MM.1S (cell line): ENCODE measurements around the gene TFPI2.
A peak's percentile ranks its signal among the peaks of the same experiment; 100 is the strongest.

ENCODE experiments used
- DNase-seq: peaks from one replicate; pipeline ENCODE4 v3.0.0-alpha.2; 2015
- H2AFZ ChIP-seq: fragments of 300-600 bp; sonication (generic); 2 replicates; pipeline ENCODE4 v1.6.0; 2016; ENCODE audit warnings: antibody characterized with exemption, low read length
- H3F3A ChIP-seq: fragments of 300-600 bp; sonication (generic); 2 replicates; pipeline ENCODE4 v1.6.1; 2016; ENCODE audit warnings: mild to moderate bottlenecking, antibody characterized with exemption, low read length, moderate library complexity, mixed read lengths; ENCODE audit not compliant: insufficient read depth
- H3K27ac ChIP-seq: fragments of 300-600 bp; sonication (generic); 2 replicates; pipeline ENCODE4 v1.5.1; 2016; ENCODE audit warnings: mild to moderate bottlenecking, low read length
- H3K27me3 ChIP-seq: fragments of 300-600 bp; sonication (generic); replicated peaks from 2 replicates; pipeline ENCODE4 v1.6.0; 2016; ENCODE audit warnings: low read length; ENCODE audit not compliant: insufficient read depth
- H3K36me3 ChIP-seq: fragments of 300-600 bp; sonication (generic); replicated peaks from 2 replicates; pipeline ENCODE4 v1.6.1; 2016; ENCODE audit warnings: mild to moderate bottlenecking, low read length, mixed read lengths; ENCODE audit not compliant: insufficient read depth
- H3K4me1 ChIP-seq: fragments of 300-600 bp; sonication (generic); 2 replicates; pipeline ENCODE4 v1.6.1; 2016; ENCODE audit warnings: low read length, mixed read lengths
- H3K4me2 ChIP-seq: fragments of 300-600 bp; sonication (generic); 2 replicates; pipeline ENCODE4 v1.6.0; 2016; ENCODE audit warnings: low read depth, low read length
- H3K4me3 ChIP-seq: fragments of 300-600 bp; sonication (generic); 2 replicates; pipeline ENCODE4 v1.5.1; 2016; ENCODE audit warnings: low read length, mixed read lengths
- H3K79me2 ChIP-seq: fragments of 300-600 bp; sonication (generic); 2 replicates; pipeline ENCODE4 v1.6.1; 2016; ENCODE audit warnings: mixed run types, low read length, mixed read lengths
- H3K9ac ChIP-seq: fragments of 300-600 bp; sonication (generic); 2 replicates; pipeline ENCODE4 v1.6.1; 2016; ENCODE audit warnings: low read length, mixed read lengths
- H3K9me2 ChIP-seq: fragments of 300-600 bp; sonication (generic); replicated peaks from 2 replicates; pipeline ENCODE4 v1.6.1; 2016; ENCODE audit warnings: mild to moderate bottlenecking, low read length, mixed read lengths; ENCODE audit not compliant: insufficient read depth
- H3K9me3 ChIP-seq: fragments of 300-600 bp; sonication (generic); replicated peaks from 2 replicates; pipeline ENCODE4 v1.6.1; 2016; ENCODE audit warnings: mild to moderate bottlenecking, low read length, mixed read lengths; ENCODE audit not compliant: insufficient read depth
- H4K20me1 ChIP-seq: fragments of 300-600 bp; sonication (generic); 2 replicates; pipeline ENCODE4 v1.6.1; 2016; ENCODE audit warnings: mild to moderate bottlenecking, low read length, moderate library complexity, mixed read lengths; ENCODE audit not compliant: insufficient read depth
- CTCF ChIP-seq: fragments of 300-600 bp; sonication (generic); IDR thresholded peaks from 2 replicates; pipeline ENCODE4 v1.5.1; 2016; ENCODE audit warnings: antibody characterized with exemption, low read length, mixed read lengths
- EZH2 ChIP-seq: fragments of 300-600 bp; sonication (generic); optimal IDR thresholded peaks from 2 replicates; pipeline ENCODE3; 2017; ENCODE audit warnings: low read depth, mild to moderate bottlenecking, antibody characterized with exemption, low read length, mixed read lengths
- EZH2phosphoT487 ChIP-seq: fragments of 300-600 bp; sonication (generic); IDR thresholded peaks from 2 replicates; pipeline ENCODE4 v1.6.1; 2018; ENCODE audit warnings: antibody characterized with exemption, low read length

The TFPI2 gene

GRCh38 chr7:93890464-93891068 is at the start of gene TFPI2:
Gene TFPI2 (minus strand): TSS chr7:93890753. CDS start chr7:93890678, 75 bp downstream.
- H3K27ac ChIP-seq = no peak within 1 kb of the TSS
- no peaks in the 10 kb centered on the region for H3K36me3 ChIP-seq
- peak within 1 kb of the TSS; percentile 47 for H3K4me3 ChIP-seq
- DNase-seq = no peak
- no peaks in the 10 kb centered on the region for H3F3A ChIP-seq
- no peak for TF ChIP-seq CTCF
- no peak for TF ChIP-seq EZH2
- TF ChIP-seq EZH2phosphoT487 = no peak
- no peak within 1 kb of the TSS for H3K9ac ChIP-seq
- H3K9me2 ChIP-seq = no peaks in the 10 kb centered on the region
- H2AFZ ChIP-seq = peak within 1 kb of the TSS; percentile 57
- H3K27me3 ChIP-seq = no peaks in the 10 kb centered on the region
- no peaks in the 10 kb centered on the region for H3K79me2 ChIP-seq
- no peaks in the 10 kb centered on the region for H3K9me3 ChIP-seq
- H3K4me1 ChIP-seq = no peaks in the 10 kb centered on the region
- no peaks in the 10 kb centered on the region for H4K20me1 ChIP-seq
- peak within 1 kb of the TSS; percentile 53 for H3K4me2 ChIP-seq

GRCh38 chr7:93938293-93938692 is 47.7 kb upstream of the TFPI2 start:
- H3F3A ChIP-seq = no peaks in the 10 kb centered on the region
- H3K27me3 ChIP-seq = no peaks in the 10 kb centered on the region
- no peaks in the 10 kb centered on the region for H3K79me2 ChIP-seq
- no peak overlapping the region for H2AFZ ChIP-seq
- peaks cover 5% of the 10 kb centered on the region for H3K4me1 ChIP-seq
- no peak overlapping the region for H3K27ac ChIP-seq
- no peaks in the 10 kb centered on the region for H3K9me3 ChIP-seq
- TF ChIP-seq EZH2 (no peak), CTCF (no peak), EZH2phosphoT487 (no peak)
- H3K36me3 ChIP-seq = no peaks in the 10 kb centered on the region
- H3K4me2 ChIP-seq = no peak overlapping the region
- H4K20me1 ChIP-seq = no peaks in the 10 kb centered on the region
- no peak overlapping the region for H3K9ac ChIP-seq
- no peak for DNase-seq
- no peak overlapping the region for H3K4me3 ChIP-seq
- H3K9me2 ChIP-seq = no peaks in the 10 kb centered on the region

GRCh38 chr7:93937818-93938217 is 47.3 kb upstream of the TFPI2 start:
- no peak overlapping the region for H3K9ac ChIP-seq
- H4K20me1 ChIP-seq = no peaks in the 10 kb centered on the region
- H3K9me2 ChIP-seq = no peaks in the 10 kb centered on the region
- DNase-seq = no peak
- no peaks in the 10 kb centered on the region for H3F3A ChIP-seq
- TF ChIP-seq CTCF (no peak), EZH2 (no peak), EZH2phosphoT487 (no peak)
- H3K27ac ChIP-seq = no peak overlapping the region
- no peak overlapping the region for H3K4me3 ChIP-seq
- no peak overlapping the region for H3K4me2 ChIP-seq
- no peaks in the 10 kb centered on the region for H3K36me3 ChIP-seq
- no peak overlapping the region for H2AFZ ChIP-seq
- no peaks in the 10 kb centered on the region for H3K79me2 ChIP-seq
- no peaks in the 10 kb centered on the region for H3K9me3 ChIP-seq
- no peaks in the 10 kb centered on the region for H3K27me3 ChIP-seq
- peaks cover under 1% of the 10 kb centered on the region; the same call in 1 of the 2 replicates for H3K4me1 ChIP-seq
